ENCODE measurements around the gene PRKCA.

- TF ChIP-seq CTCF (IDR thresholded peaks at IDR 0.05) = no peak
- no peak for TF ChIP-seq POLR2A (IDR thresholded peaks at IDR 0.05)
Observed at GRCh38 chr17:66407864-66408263, 105.5 kb downstream of the PRKCA start.
